ENCODE measurements around the gene PCDHA4. TPM values are rescaled to one million over a fixed set of nuclear protein-coding genes. Genes with fewer than 3 reads are reported as not detected.

Gene PCDHA4
- total RNA-seq, 4 donors from 2014 or later: 1.6 to 5.7 (median 2.0) TPM

GRCh38 chr5:140855772-140856674, 49.2 kb downstream of the PCDHA4 start, which contains the start of gene PCDHA10:
Gene PCDHA10, plus strand, starts transcription at chr5:140855897. Its CDS starts 152 bp downstream, at chr5:140856049.
- no peaks in the 10 kb centered on the region for H3K27me3 ChIP-seq
- no peaks in the 10 kb centered on the region for H3K4me1 ChIP-seq
- DNase-seq (ENCODE audit: low spot score in 2 of 2): no peak
- peaks cover 0 to 10% (median 0%) of the 10 kb centered on the region in 3 donors for H3K36me3 ChIP-seq
- TF ChIP-seq CTCF (IDR thresholded peaks at IDR 0.05) (peak in 3 of 5 experiments; percentile 8 to 25 (median 12)), POLR2A (IDR thresholded peaks at IDR 0.05) (no peak)
- H3K27ac ChIP-seq: no peak within 1 kb of the TSS
- peak within 1 kb of the TSS in 3 of 4 donors; percentile 17 to 46 (median 20) for H3K4me3 ChIP-seq
- peaks cover 0 to 49% (median 4%) of the 10 kb centered on the region in 4 donors for H3K9me3 ChIP-seq
- WGBS, 2 donors: 21 to 25% methylated on average over 44 of the region's 44 CpGs

GRCh38 chr5:140857177-140857986, 50.5 kb downstream of the PCDHA4 start:
- Histone ChIP-seq H3K4me1 (no peaks in the 10 kb centered on the region), H3K27me3 (no peaks in the 10 kb centered on the region)

GRCh38 chr5:140857987-140858240, 51.0 kb downstream of the PCDHA4 start:
- Histone ChIP-seq H3K9me3 (peaks cover 0 to 60% (median 6%) of the 10 kb centered on the region in 4 donors), H3K27ac (no peak overlapping the region)

More at GRCh38 chr5:140857177-140857986, 50.5 kb downstream of the PCDHA4 start:
- Histone ChIP-seq H3K36me3 (peaks cover 0 to 17% (median 0%) of the 10 kb centered on the region in 3 donors), H3K4me3 (no peak overlapping the region), H3K9me3 (peaks cover 0 to 59% (median 6%) of the 10 kb centered on the region in 4 donors), H3K27ac (no peak overlapping the region)
- WGBS, 2 donors: 58 to 62% methylated on average over 73 to 82 of the region's 94 CpGs
- DNase-seq (ENCODE audit: low spot score in 2 of 2): no peak
- TF ChIP-seq EP300 (IDR thresholded peaks at IDR 0.05) (no peak), CTCF (IDR thresholded peaks at IDR 0.05) (no peak), POLR2A (IDR thresholded peaks at IDR 0.05) (no peak)

GRCh38 chr5:140862441-140863295, 55.8 kb downstream of the PCDHA4 start:
- Histone ChIP-seq H3K27ac (no peak overlapping the region), H3K4me1 (no peaks in the 10 kb centered on the region), H3K9me3 (peaks cover 0 to 46% (median 6%) of the 10 kb centered on the region in 4 donors), H3K27me3 (no peaks in the 10 kb centered on the region), H3K4me3 (no peak overlapping the region), H3K36me3 (peaks cover 0 to 16% (median 0%) of the 10 kb centered on the region in 3 donors)
- no peak for DNase-seq (ENCODE audit: low spot score in 2 of 2)
- TF ChIP-seq EP300 (IDR thresholded peaks at IDR 0.05) (no peak), CTCF (IDR thresholded peaks at IDR 0.05) (no peak), POLR2A (IDR thresholded peaks at IDR 0.05) (no peak)
- 44 to 58% methylated on average over 46 to 47 of the region's 76 CpGs for WGBS, 2 donors

More at GRCh38 chr5:140857987-140858240, 51.0 kb downstream of the PCDHA4 start:
- WGBS, 2 donors: 66 to 67% methylated on average over 10 to 16 of the region's 22 CpGs
- Histone ChIP-seq H3K4me1 (no peaks in the 10 kb centered on the region), H3K4me3 (no peak overlapping the region), H3K27me3 (no peaks in the 10 kb centered on the region), H3K36me3 (peaks cover 0 to 17% (median 0%) of the 10 kb centered on the region in 3 donors)
- no peak for DNase-seq (ENCODE audit: low spot score in 2 of 2)
- TF ChIP-seq EP300 (IDR thresholded peaks at IDR 0.05): no peak
- no peak for TF ChIP-seq CTCF (IDR thresholded peaks at IDR 0.05)
- no peak for TF ChIP-seq POLR2A (IDR thresholded peaks at IDR 0.05)

Other genes starting within 250 kb of the PCDHA4 start
- gene SRA1, start 249.6 kb upstream of the PCDHA4 start, total RNA-seq: 10 to 100 TPM; 16.6 to 23.7 (median 19.2) TPM
- gene APBB3, start 242.5 kb upstream of the PCDHA4 start, total RNA-seq: 10 to 100 TPM; 43.7 to 70.8 (median 48.4) TPM
- 10 to 100 TPM; 22.9 to 36.9 (median 26.8) TPM for gene SLC35A4, start 242.2 kb upstream of the PCDHA4 start, total RNA-seq
- 10 to 100 TPM; 54.6 to 81.0 (median 77.0) TPM for gene CD14, start 173.9 kb upstream of the PCDHA4 start, total RNA-seq
- 100 to 1,000 TPM in 1 of 4 donors, 10 to 100 TPM in 3; 72.8 to 129 (median 93.0) TPM for gene TMCO6, start 167.6 kb upstream of the PCDHA4 start, total RNA-seq
- gene NDUFA2, start 159.4 kb upstream of the PCDHA4 start, total RNA-seq: 10 to 100 TPM; 52.2 to 80.6 (median 64.3) TPM
- 100 to 1,000 TPM in 2 of 4 donors, 10 to 100 TPM in 2; 91.6 to 142 (median 108) TPM for gene IK, start 159.2 kb upstream of the PCDHA4 start, total RNA-seq
- gene WDR55, start 142.2 kb upstream of the PCDHA4 start, total RNA-seq: 10 to 100 TPM; 15.1 to 33.0 (median 21.1) TPM
- 1 to 10 TPM; 1.3 to 6.1 (median 2.0) TPM for gene DND1, start 133.5 kb upstream of the PCDHA4 start, total RNA-seq
- gene HARS1, start 115.7 kb upstream of the PCDHA4 start, total RNA-seq: 10 to 100 TPM; 45.4 to 63.9 (median 48.6) TPM
- gene HARS2, start 115.6 kb upstream of the PCDHA4 start, total RNA-seq: 10 to 100 TPM; 33.9 to 41.2 (median 35.1) TPM
- 10 to 100 TPM; 25.5 to 43.1 (median 33.6) TPM for gene ZMAT2, start 106.6 kb upstream of the PCDHA4 start, total RNA-seq
- gene PCDHA1, start 20.9 kb upstream of the PCDHA4 start, total RNA-seq: not detected
- under 1 TPM in 1 of 4 donors, not detected in 3; 0.21 TPM for gene PCDHA2, start 12.2 kb upstream of the PCDHA4 start, total RNA-seq
- gene PCDHA3, start 6.0 kb upstream of the PCDHA4 start, total RNA-seq: 1 to 10 TPM in 1 of 4 donors, under 1 TPM in 3; 0.84 to 3.5 (median 0.94) TPM
- 1 to 10 TPM in 1 of 4 donors, under 1 TPM in 3; 0.39 to 2.7 (median 0.54) TPM for gene PCDHA5, start 14.5 kb downstream of the PCDHA4 start, total RNA-seq
- 1 to 10 TPM; 1.3 to 1.9 (median 1.4) TPM for gene PCDHA6, start 20.9 kb downstream of the PCDHA4 start, total RNA-seq
- 1 to 10 TPM; 1.2 to 2.9 (median 1.7) TPM for gene PCDHA7, start 27.2 kb downstream of the PCDHA4 start, total RNA-seq
- 1 to 10 TPM in 1 of 4 donors, under 1 TPM in 3; 0.63 to 2.0 (median 0.84) TPM for gene PCDHA8, start 34.1 kb downstream of the PCDHA4 start, total RNA-seq
- 1 to 10 TPM in 1 of 4 donors, under 1 TPM in 3; 0.39 to 1.8 (median 0.64) TPM for gene PCDHA9, start 41.3 kb downstream of the PCDHA4 start, total RNA-seq
- 1 to 10 TPM in 3 of 4 donors, under 1 TPM in 1; 0.78 to 4.4 (median 2.4) TPM for gene PCDHA10, start 48.8 kb downstream of the PCDHA4 start, total RNA-seq
- gene PCDHA11, start 61.9 kb downstream of the PCDHA4 start, total RNA-seq: 1 to 10 TPM in 1 of 4 donors, under 1 TPM in 3; 0.60 to 1.3 (median 0.91) TPM
- gene PCDHA12, start 68.2 kb downstream of the PCDHA4 start, total RNA-seq: 10 to 100 TPM in 1 of 4 donors, 1 to 10 TPM in 3; 3.3 to 10.5 (median 6.7) TPM
- gene PCDHA13, start 75.1 kb downstream of the PCDHA4 start, total RNA-seq: 1 to 10 TPM in 3 of 4 donors, under 1 TPM in 1; 0.66 to 3.0 (median 1.7) TPM
- 1 to 10 TPM; 1.2 to 3.3 (median 2.7) TPM for gene PCDHAC1, start 119.2 kb downstream of the PCDHA4 start, total RNA-seq
- gene PCDHAC2, start 159.4 kb downstream of the PCDHA4 start, total RNA-seq: 1 to 10 TPM in 3 of 4 donors, under 1 TPM in 1; 0.78 to 4.2 (median 2.5) TPM
- under 1 TPM in 1 of 4 donors, not detected in 3; 0.21 TPM for gene PCDHB1, start 244.3 kb downstream of the PCDHA4 start, total RNA-seq